NCI-H345 (cell line): Measurements from ENCODE around the gene TBC1D19.

Source experiments
- DNase-seq: peaks from one replicate; lab custom pipeline; 2025; lab: John Stamatoyannopoulos, UW

TBC1D19 gene

DNA sequence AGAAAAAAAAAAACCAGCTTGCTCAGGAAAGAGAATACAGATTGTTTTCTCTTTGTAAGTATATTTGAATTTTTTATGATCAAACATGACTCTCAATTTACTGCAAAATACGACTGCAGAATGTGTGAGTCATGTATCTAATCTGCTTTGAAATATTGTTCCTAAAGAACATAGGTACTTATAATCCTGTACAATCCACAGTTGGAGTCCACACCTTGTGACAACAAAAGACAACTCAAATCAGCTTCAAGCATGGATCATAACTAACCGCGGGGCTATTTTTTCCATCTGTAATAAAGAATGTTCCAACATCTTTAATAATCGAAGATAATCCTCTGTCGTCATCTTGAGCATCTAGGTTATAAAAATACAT is 198.9 kb downstream of the TBC1D19 start:
- DNase-seq: no peak

DNA sequence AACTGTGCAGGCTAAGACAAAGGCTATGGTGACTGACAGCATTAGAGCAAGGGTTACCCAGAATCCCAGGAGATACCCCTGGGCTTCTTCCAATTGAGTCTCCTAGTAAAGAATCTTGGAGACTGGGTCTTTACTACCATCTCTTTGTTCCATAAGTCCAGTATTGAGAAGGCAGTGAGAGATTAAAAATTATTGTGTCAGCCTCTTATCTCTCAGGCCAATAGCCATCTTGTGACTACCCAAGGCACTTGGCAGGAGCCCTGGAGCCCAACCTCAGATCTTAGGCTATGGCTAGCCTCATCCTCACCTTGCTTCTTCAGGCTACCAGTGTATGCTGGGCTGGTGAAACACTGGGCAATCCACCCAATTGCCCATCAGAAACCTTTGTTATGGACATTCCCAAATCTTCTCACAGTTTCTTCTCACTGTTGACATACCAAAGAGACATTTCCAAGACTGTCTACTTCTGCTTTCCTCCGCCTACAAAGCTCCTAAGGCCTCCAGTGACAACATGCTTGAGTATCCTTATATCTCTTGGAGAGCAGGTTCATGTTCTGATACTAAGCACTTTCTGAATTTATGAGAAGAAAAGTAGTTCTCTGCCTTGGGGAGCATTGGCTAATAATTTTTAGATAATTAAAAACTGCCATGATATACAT is 200.5 kb downstream of the TBC1D19 start:
- DNase-seq: no peak

DNA sequence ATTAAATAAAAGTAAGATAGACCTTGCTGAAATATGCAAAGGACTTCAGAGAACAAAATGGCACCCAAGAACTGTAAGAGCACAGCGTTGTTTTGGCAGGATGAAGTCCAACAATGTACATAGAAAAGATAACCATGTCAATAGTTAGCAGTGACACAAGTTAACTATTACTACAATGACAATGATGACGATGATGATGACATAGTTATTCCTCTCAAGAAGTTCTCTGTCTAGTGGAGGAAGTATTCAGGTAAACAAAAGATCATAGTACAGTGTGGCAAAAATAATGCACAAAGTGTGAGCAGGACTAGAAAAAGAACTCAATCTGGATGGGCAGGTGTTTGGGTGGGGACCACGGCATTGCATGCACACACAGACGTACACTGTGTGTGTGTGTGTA is 201.4 kb downstream of the TBC1D19 start:
- DNase-seq: no peak

DNA sequence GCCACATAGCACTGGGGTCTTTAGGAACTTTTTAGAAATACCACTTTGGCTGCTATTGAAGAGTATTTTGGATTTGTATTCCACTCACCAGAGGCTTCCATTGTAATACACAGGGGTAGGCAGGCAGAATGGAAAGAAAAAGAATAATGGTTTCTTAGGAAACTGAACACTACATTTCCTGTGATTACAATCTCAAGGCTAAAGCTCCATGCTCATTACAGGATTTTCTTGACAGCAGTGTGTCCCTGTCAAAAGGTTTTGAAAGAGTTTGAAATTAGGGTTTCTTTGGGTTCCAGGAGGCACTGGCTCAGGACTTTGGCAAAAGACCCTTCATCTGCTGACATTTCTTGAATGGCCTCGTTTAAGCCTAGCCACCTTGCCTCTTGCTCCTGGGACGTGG is 201.9 kb downstream of the TBC1D19 start:
- no peak for DNase-seq

DNA sequence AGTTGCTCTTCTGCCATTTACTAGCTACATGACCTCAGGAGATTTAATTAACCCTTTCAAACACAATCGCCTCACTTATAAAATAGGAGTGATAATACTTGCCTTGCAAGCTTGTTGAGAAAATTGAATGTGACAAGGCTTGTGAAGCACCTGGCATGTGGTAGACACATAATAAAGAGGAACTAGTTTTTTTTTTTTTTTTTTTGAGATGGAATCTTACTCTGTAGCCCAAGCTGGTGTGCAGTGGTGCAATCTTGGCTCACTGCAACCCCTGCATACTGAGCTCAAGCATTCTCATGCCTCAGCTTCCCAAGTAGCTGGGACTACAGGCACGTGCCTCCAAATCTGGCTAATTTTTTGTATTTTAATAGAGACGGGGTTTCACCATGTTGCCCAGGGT is 203.0 kb downstream of the TBC1D19 start:
- no peak for DNase-seq

DNA sequence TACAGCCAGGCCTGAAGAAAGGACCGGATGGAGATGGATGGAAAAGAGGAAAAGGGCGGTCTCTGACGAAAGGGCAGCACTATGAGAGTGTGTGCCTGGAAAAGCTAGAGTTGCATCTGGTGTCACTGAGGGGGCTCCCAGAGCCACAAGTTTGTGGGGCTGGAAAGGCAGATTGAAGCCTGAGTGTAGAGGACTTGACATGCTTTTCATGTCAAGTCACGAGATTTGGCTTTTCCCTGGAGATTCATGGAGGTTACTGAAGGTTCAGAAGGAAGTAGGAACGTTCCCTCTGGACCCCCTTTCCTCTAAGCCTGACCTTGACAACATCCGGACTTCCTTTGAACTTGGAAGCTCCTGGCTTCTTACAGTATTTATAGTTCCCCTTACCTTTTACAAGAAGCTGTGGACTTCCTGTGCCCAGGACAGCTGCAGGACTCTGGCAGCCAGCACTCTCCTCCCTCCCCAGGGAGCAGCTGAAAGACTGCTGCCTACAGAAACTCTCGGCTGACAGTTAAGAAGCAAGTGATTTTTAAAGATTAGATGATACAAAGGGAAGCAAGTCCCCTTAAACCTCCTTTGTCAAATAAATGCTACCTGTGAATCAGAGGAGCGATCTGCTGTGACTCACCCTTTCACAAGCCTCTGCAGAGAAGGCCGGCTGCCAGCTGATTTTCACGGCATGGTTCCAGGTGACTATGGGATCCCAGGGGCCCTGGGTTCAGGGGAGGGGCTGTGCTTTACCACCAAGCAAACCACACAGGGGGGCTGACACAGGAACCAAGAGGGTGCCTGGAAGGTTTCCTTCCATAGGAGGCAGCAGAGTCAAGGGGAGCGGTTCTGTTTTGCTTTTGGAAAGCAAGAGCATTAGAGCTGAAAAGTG is 203.8 kb downstream of the TBC1D19 start:
- peak; percentile 71 for DNase-seq

DNA sequence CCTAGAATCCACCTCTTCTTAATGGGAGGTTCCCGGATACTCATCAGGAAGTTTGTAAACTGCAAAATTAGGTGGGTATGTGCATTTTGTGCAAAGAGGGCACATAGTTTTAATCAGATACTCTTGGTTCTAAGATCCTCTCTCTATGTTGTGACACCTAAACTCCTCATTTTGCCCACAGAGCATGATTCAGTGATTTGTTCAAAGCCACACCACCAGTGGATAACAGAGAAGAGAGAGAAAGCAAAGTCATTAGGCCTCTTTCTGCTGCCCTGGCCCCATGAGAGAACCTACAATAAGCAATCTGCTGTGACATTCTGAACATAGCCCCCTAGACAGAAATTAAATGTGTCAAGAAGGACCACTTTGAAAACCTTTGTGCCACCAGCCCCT is 204.5 kb downstream of the TBC1D19 start:
- no peak for DNase-seq

DNA sequence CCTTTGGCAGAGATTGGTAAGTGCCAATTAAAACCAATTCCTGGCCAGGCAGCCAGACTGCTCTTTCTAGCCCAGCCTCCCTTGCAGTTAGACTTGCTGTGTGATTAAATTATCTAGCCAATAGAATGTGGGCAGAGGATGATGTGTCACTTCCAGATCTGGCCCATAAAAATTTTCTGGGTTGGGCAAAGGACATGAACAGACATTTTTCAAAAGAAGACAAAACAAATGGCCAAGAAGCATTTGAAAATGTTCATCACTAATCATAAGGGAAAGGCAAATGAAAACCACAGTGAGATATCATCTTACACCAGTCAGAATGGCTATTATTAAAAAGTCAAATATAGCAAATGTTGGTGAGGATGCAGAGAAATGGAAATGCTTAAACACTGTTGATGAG is 205.3 kb downstream of the TBC1D19 start:
- no peak for DNase-seq

DNA sequence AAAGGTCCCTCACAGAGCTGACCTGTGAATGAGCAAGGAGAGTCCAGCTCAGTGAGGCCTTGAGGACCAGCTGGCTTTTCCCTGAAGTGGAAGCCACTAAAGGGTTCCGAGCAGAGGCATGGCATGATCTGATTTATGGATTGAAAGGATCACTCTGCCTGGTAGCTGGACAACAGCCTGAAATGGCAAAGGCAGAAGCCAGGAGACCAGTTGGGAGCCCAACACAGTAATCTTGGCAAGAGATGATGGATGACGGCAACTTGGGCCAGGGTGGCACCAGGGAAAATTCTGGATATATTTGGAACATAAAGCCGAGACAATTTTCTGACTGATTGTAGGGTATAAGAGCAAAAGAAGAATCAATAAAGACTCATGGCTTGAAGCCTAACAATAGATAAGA is 207.5 kb downstream of the TBC1D19 start:
- DNase-seq: no peak

DNA sequence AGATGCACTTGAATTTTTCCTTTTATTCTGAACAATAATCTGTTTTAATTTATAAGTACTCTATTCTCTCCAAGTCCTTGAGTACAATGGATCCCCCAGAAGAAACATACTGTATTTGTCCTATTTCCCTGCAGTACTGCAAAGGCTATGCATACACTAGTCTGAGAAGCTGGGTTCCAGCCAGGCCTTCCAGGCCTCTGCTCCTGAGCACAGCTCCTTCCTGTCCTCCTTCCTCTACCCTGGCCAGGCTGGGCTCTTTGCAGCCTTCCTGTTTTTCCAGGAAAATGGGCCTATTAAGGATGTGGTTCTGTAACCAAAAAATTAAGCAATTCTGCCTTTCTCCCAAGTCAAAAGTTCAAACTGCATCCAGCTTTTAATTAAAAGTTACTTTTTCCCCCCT is 208.8 kb downstream of the TBC1D19 start:
- DNase-seq: no peak

DNA sequence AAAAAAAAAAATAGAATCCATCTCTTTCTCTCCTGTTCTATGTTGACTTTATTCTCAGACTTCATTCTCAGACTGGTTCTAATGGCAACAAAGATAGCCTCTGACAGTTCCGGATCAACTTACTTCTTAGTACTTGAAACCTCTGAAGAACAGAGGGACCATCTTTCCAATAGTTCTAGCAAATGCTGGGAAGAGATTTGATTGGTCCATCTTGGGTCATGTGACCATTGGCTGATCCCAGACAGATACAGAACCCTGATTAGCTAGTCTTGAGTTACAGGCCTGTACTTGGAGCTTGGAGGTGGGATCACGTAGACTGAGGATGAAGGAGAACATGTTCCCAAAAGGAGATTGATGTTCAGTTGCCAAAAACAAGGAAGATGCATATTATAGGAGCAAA is 209.9 kb downstream of the TBC1D19 start:
- no peak for DNase-seq

DNA sequence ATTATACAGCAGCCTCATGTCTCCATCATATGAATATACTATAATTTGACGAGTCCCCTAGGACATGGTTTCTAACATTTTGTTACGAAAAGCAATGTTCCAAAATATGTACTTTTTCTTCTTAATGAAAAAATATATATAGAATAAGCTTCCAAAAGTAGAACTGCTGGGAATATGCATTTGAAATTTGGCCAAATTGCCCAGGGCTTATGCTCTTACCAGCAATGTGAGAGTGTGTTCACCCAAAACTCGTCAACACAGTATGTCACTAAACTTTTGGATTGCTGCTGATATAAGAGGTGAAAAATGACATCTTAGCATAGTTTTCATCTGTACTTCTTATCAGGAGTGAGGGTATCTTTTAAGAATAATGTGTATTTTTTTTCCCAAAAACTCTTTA is 212.2 kb downstream of the TBC1D19 start:
- no peak for DNase-seq

DNA sequence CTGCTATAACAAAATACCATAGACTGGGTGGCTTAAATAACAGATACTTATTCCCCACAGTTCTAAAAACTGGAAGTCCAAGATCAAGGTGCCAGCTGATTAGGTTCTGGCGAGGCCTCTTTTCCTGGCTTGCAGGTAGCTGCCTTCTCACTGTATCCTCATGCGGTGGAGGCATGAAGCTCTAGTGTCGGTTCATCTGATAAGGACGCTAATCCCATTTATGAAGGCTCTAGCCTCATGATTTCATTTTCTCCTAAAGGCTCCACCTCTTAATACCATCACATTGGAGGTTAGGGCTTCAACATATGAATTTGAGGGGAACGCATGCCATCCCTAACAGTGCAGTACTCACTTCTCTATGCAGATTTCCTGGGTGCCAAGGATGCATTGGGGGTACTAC is 218.9 kb downstream of the TBC1D19 start:
- no peak for DNase-seq

DNA sequence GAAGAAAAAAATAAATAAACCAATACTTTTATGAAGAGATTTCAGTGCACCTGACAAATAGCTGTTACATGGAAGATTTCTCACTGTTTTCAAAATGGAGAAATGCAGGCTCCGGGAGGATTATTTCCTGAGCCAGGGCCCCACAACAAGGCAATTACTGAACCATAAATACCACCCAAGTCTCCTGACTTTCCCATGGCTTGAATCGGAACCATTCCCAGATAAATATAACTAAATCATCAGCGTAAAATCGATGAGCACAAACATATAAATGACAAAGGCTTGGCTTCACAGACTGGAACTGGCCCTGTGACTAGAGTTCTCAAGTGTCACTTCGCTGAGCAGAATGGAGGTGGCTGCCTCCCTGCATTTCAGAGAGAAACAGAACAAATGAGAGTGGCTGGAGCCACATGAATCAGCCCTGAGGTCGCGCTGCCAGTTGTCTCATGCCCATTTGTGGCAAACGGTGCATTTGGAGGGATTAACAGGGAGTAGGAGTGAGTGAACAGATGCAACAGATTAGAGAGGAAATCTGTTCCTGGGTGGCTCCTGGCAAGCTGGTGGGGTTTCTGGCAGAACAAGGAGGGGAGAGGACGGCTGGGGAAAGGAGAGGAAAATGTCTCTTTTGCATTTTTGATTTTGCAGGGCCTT is 219.5 kb downstream of the TBC1D19 start:
- DNase-seq: peak; percentile 44

DNA sequence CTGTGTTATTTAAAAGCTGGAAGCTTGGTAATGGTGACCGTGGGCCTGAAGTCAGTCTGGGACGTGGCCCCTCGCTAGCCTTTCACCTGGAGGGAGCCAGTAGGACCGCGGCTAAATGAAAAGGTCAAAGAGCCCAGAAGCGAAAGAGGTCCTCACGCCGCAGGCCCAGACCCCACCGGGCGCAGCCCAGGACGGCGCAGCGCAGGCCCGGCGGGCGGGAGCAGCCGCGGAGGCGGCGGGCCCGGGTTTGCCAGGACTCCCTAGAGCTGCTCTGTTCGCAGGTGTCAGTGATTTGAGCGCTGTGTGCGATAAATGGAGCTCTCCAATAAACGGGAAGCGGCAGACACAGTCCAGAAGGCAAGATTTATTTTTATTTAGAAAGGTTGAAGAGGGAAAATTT is 220.6 kb downstream of the TBC1D19 start:
- DNase-seq: no peak

DNA sequence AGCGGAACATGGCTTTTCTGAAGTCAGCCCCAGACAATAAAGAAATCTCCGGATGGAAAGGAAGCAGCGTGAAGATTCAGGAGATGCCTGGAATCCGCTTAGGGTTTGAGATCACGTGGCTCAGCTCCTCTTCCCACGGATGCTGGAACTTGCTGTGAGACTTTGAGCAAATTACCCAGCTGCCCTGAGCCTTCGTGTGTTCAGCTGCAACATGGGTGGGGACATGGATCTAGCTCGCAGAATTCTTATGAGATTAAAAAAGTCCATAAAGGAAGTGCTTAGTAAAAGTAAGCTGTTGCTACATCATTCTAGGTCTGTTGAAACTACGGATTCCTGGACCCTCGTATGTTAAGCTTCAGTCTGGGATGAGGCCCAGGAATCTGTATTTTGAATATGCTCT is 221.0 kb downstream of the TBC1D19 start:
- DNase-seq: no peak
